Retinal pigment epithelial cell (primary cell): ENCODE data around the gene KIAA1217.

Source experiments
- DNase-seq: peaks from one replicate; pipeline ENCODE4 v3.0.0-alpha.2; 2010; ENCODE audit warnings: low read depth
- H3K4me3 ChIP-seq: 2 replicates; pipeline ENCODE4 v1.5.1; 2011; ENCODE audit warnings: mild to moderate bottlenecking, low read length, control low read depth, moderate library complexity
- TF ChIP-seq, protein P1 (sequence below): conservative IDR thresholded peaks from 2 replicates; pipeline ENCODE4 v1.5.1; 2011; ENCODE audit warnings: low read depth, low read length, control low read depth, inconsistent platforms

Gene KIAA1217

DNA sequence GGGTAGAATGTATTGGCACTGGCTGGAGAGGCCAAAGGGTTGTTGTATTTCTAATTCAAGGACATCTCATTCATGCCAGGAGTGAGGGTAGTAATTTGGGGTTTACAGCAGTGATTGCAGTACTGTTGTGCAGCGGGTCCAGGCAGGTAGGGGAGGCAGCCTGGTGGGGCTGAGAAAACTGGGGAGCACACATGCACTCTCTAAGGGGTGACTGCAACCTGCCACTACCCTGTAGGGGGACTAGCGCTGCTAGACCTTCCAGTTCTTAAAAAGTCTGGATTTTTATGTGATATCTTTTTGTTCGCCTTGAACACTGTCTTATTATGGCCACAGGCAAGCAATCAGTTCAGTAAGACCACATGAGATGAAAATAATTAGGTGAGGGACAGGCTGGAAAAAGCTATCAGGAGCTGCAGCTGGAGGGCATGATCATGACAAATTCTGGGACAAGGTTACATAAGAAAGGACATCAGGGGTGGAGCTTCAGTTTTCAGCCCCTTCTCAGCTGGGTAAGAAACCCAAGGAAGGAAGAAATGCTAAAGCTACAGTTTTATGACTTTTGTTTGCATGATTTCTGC, 365.7 kb downstream of the KIAA1217 start:
- no peak overlapping the region for H3K4me3 ChIP-seq
- DNase-seq, result no peak

DNA sequence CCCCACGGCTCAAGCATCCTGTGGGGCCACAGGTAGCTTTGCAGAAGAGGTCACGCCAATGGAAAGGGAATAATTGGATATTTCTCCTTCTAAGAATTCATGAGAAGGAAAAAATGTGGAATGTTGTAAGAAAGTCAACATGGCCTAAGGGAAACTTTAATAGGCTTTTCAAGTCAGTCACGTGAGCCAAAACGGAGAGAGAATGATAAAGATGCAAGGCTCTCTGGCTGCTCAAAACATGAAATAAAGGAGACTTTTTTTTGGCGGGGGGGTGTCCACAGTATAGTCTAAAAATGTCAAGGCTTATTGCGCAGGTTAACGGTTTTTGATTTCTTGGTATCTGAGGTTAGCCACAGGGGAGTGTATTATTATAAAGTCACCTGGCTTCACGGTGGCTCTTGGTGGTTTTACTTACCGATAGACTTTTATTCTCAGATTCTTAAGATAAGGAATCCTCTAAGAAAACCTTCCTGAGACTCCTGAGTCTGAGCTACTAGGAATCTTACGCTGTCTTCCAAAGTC, 366.6 kb downstream of the KIAA1217 start:
- DNase-seq, result no peak
- TF ChIP-seq, protein P1, sequence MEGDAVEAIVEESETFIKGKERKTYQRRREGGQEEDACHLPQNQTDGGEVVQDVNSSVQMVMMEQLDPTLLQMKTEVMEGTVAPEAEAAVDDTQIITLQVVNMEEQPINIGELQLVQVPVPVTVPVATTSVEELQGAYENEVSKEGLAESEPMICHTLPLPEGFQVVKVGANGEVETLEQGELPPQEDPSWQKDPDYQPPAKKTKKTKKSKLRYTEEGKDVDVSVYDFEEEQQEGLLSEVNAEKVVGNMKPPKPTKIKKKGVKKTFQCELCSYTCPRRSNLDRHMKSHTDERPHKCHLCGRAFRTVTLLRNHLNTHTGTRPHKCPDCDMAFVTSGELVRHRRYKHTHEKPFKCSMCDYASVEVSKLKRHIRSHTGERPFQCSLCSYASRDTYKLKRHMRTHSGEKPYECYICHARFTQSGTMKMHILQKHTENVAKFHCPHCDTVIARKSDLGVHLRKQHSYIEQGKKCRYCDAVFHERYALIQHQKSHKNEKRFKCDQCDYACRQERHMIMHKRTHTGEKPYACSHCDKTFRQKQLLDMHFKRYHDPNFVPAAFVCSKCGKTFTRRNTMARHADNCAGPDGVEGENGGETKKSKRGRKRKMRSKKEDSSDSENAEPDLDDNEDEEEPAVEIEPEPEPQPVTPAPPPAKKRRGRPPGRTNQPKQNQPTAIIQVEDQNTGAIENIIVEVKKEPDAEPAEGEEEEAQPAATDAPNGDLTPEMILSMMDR, result no peak
- no peak overlapping the region for H3K4me3 ChIP-seq

More for the DNA sequence above, 365.7 kb downstream of the KIAA1217 start:
- TF ChIP-seq, protein P1, result peak; percentile 2

DNA sequence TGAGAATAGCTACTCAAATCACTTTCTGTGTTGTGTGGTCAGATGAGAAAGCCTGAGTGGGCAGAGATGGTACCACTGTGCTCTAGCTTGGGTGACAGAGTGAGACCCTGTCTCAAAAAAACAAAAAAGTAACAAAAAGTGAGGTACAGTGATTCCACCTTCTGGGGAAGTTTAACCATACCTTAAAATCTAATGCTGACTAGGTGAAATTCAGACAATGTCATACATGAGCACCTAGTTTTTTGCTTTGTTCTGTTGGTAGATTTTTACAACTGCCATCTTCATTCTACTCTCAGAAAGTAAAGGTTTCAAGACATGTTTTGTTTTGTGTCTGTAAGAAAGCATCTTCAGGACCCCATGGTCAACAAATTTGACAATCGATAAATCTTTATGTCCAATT, 370.5 kb downstream of the KIAA1217 start:
- DNase-seq, result no peak
- TF ChIP-seq, protein P1, result no peak
- no peak overlapping the region for H3K4me3 ChIP-seq

DNA sequence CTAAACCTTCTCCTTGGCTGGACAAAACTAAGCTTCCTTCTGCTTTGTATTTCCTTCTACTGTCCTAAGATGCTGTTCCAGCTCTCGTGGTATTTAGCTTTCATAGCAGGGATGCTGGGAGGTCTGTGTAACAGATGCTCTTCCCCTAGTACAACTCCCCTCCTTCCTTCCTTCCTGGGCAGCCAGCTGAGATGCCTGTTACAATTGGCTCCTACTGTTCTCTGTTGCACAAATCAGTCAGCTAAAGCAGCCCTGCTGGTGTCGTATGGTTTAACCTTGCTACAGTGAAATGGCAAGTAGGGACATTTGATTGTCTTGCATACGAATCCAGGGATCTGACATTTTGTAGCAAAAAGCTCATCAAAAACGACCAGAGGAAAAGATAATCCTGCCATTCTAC, 371.0 kb downstream of the KIAA1217 start:
- DNase-seq, result no peak
- TF ChIP-seq, protein P1, result no peak
- no peak overlapping the region for H3K4me3 ChIP-seq

- TF ChIP-seq, protein P1, result no peak
- DNase-seq, result no peak
- no peak overlapping the region for H3K4me3 ChIP-seq
Measured at GRCh38 chr10:24589265-24589664, 380.3 kb downstream of the KIAA1217 start.

DNA sequence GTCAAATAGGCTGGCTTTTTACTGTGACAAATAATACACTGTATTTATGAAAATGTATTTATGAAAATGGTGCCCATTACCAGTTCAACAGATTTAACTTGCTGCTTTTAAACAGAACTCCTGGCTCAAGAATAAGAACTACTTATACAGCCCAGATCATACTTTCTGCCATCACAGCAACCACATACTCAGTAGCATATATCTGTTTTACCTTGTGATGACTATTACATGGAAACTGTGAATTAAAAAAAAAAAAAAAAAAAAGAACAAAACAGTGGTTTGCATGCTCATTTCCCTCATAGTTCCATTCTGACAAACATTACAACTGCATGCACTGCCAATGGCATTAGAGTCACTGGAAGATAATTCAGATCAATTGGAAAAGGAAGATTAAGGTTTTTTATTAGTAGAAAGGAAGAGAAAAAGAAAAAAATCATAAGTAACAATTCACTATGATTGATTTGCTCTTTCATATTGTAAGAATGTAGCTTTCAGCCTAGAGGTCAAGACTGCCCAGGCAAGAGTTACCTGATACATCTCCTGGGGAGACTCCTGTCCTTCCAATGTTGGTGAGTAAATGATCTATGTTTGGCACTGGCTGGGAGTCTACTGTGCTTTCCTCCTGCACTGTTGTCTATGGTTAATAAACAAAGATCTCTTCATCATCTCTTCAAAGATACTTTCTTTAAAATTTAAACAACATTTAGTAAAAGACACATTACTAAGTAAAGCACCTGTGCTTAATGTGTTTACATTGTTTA, 381.9 kb downstream of the KIAA1217 start:
- H3K4me3 ChIP-seq, result no peak overlapping the region
- DNase-seq, result no peak
- TF ChIP-seq, protein P1, result no peak
